Osteoblast (primary cell): ENCODE data around the gene SLC25A47. TPM values are rescaled to one million over a fixed set of nuclear protein-coding genes. Genes with fewer than 3 reads are reported as not detected.

Experiments used
- DNase-seq: peaks from one replicate; pipeline ENCODE4 v3.0.0; 2011; ENCODE audit warnings: low spot score, mixed read lengths; ENCODE audit not compliant: insufficient read length; ENCODE audit errors: missing footprints
- H2AFZ ChIP-seq: 2 replicates; pipeline ENCODE4 v1.6.0; 2011; ENCODE audit warnings: mild to moderate bottlenecking, low read length
- H3K27ac ChIP-seq: 2 replicates; pipeline ENCODE4 v1.5.1; 2011; ENCODE audit warnings: mild to moderate bottlenecking, low read depth, low read length, moderate library complexity
- H3K27me3 ChIP-seq: 2 replicates; pipeline ENCODE4 v1.6.0; 2012; ENCODE audit warnings: mild to moderate bottlenecking, control low read depth, inconsistent platforms, low read length, moderate library complexity; ENCODE audit not compliant: insufficient read depth
- H3K36me3 ChIP-seq: 2 replicates; pipeline ENCODE4 v1.5.1; 2011; ENCODE audit warnings: mild to moderate bottlenecking, low read length, control low read depth, moderate library complexity; ENCODE audit not compliant: insufficient read depth
- H3K4me1 ChIP-seq: 2 replicates; pipeline ENCODE4 v1.5.1; 2011; ENCODE audit warnings: mild to moderate bottlenecking, low read length, control low read depth, moderate library complexity; ENCODE audit not compliant: insufficient read depth
- H3K4me2 ChIP-seq: 2 replicates; pipeline ENCODE4 v1.6.0; 2011; ENCODE audit warnings: mild to moderate bottlenecking, low read length; ENCODE audit not compliant: insufficient read depth
- H3K4me3 ChIP-seq: fragments of 200-600 bp; sonication (generic); 3 replicates; pipeline ENCODE4 v1.5.1; 2012; ENCODE audit warnings: mild to moderate bottlenecking, low read length, inconsistent platforms; ENCODE audit not compliant: insufficient read depth
- H3K79me2 ChIP-seq: 2 replicates; pipeline ENCODE4 v1.6.0; 2012; ENCODE audit warnings: mild to moderate bottlenecking, low read length, control low read depth, inconsistent platforms; ENCODE audit not compliant: insufficient read depth
- H3K9me3 ChIP-seq: 2 replicates; pipeline ENCODE4 v1.5.1; 2011; ENCODE audit warnings: low read depth, low read length, control low read depth
- H4K20me1 ChIP-seq: 2 replicates; pipeline ENCODE4 v1.6.0; 2012; ENCODE audit warnings: mild to moderate bottlenecking, low read length, control low read depth; ENCODE audit not compliant: insufficient read depth
- CTCF ChIP-seq: IDR thresholded peaks from 2 replicates; pipeline ENCODE4 v1.5.1; 2011; ENCODE audit warnings: mild to moderate bottlenecking, low read depth, low read length, moderate library complexity; ENCODE audit errors: extremely low read depth
- total RNA-seq: library from RNA; depleted of rRNA; stranded (reverse); fragments of >200 nt; gene quantifications from 2 replicates; pipeline ENCODE4 v1.2.3, GENCODE V29; 2012

Gene SLC25A47
- total RNA-seq, 1 donor: not detected

- H2AFZ ChIP-seq: no peak overlapping the region
- H3K4me2 ChIP-seq: no peak overlapping the region
- no peaks in the 10 kb centered on the region for H4K20me1 ChIP-seq
- no peaks in the 10 kb centered on the region for H3K4me1 ChIP-seq
- H3K9me3 ChIP-seq: no peaks in the 10 kb centered on the region
- no peak overlapping the region for H3K4me3 ChIP-seq
- no peaks in the 10 kb centered on the region for H3K36me3 ChIP-seq
- H3K27ac ChIP-seq: no peak overlapping the region
- peaks cover 15% of the 10 kb centered on the region for H3K27me3 ChIP-seq
- TF ChIP-seq CTCF: no peak
- no peak for DNase-seq
- H3K79me2 ChIP-seq: no peaks in the 10 kb centered on the region
These were observed 8.4 kb upstream of the SLC25A47 start for GRCh38 chr14:100314724-100315123.

GRCh38 chr14:100317389-100317788 lies 5.8 kb upstream of the SLC25A47 start:
- Histone ChIP-seq H3K79me2 (no peaks in the 10 kb centered on the region), H3K9me3 (no peaks in the 10 kb centered on the region), H3K4me1 (no peaks in the 10 kb centered on the region), H4K20me1 (no peaks in the 10 kb centered on the region), H3K4me2 (peak overlapping the region; percentile 80), H3K27me3 (peaks cover 5% of the 10 kb centered on the region), H3K36me3 (no peaks in the 10 kb centered on the region), H3K4me3 (no peak overlapping the region), H2AFZ (no peak overlapping the region), H3K27ac (no peak overlapping the region)
- DNase-seq: no peak
- TF ChIP-seq CTCF: no peak

- Histone ChIP-seq H3K4me3 (peak overlapping the region; percentile 70), H3K79me2 (no peaks in the 10 kb centered on the region), H3K9me3 (no peaks in the 10 kb centered on the region), H3K36me3 (no peaks in the 10 kb centered on the region), H3K27ac (peak overlapping the region; percentile 37), H3K27me3 (no peaks in the 10 kb centered on the region), H4K20me1 (no peaks in the 10 kb centered on the region), H3K4me1 (no peaks in the 10 kb centered on the region), H2AFZ (peak overlapping the region; percentile 91), H3K4me2 (peak overlapping the region; percentile 80)
- TF ChIP-seq CTCF: peak; percentile 75
- DNase-seq: peak; percentile 98
These were observed 5.0 kb upstream of the SLC25A47 start for GRCh38 chr14:100317912-100318808.

GRCh38 chr14:100320157-100320856 lies 2.8 kb upstream of the SLC25A47 start:
- no peak overlapping the region for H3K27ac ChIP-seq
- no peak for TF ChIP-seq CTCF
- H3K4me1 ChIP-seq: no peaks in the 10 kb centered on the region

More at GRCh38 chr14:100320157-100320856, 2.8 kb upstream of the SLC25A47 start:
- H4K20me1 ChIP-seq: no peaks in the 10 kb centered on the region
- H3K27me3 ChIP-seq: no peaks in the 10 kb centered on the region
- no peak overlapping the region for H2AFZ ChIP-seq
- H3K79me2 ChIP-seq: no peaks in the 10 kb centered on the region
- no peaks in the 10 kb centered on the region for H3K36me3 ChIP-seq
- H3K4me3 ChIP-seq: no peak overlapping the region
- DNase-seq: no peak
- H3K4me2 ChIP-seq: no peak overlapping the region
- no peaks in the 10 kb centered on the region for H3K9me3 ChIP-seq
